Activated naive CD4-positive, alpha-beta T cell treated with anti-CD3 and anti-CD28 coated beads, Interleukin-2, amount 50 U/mL, for 72 hours (primary cell): ENCODE data around the gene TUBD1. TPM values are rescaled to one million over a fixed set of nuclear protein-coding genes. Genes with fewer than 3 reads are reported as not detected.
"Not testable (repeated sequence)": the region's sequence is repeated elsewhere in the genome, so short reads cannot be mapped to it uniquely, and the experiment has no call there.

Experiments
- ATAC-seq, 2 donors: fragments of 150-1000 bp; cut with Tn5 transposase; 2 replicates each; pipeline ENCODE4 v1.10.0; 2021; ENCODE audit warnings: mild to moderate bottlenecking in 2 of 2, moderate library complexity in 2 of 2
- DNase-seq, 2 donors: peaks; one replicate each; pipeline ENCODE4 v3.0.0; 2021 to 2022; ENCODE audit warnings: low spot score in 2 of 2
- H3K27ac Mint-ChIP-seq, 2 donors: one replicate each; pipeline ENCODE4 v1.8.0; 2022; ENCODE audit warnings: mild to moderate bottlenecking in 2 of 2, mixed read lengths in 2 of 2
- H3K36me3 Mint-ChIP-seq, 2 donors: one replicate each; pipeline ENCODE4 v1.8.0; 2022; ENCODE audit warnings: mixed read lengths in 2 of 2
- H3K9me3 Mint-ChIP-seq, 2 donors: one replicate each; pipeline ENCODE4 v1.8.0; 2022; ENCODE audit warnings: mixed read lengths in 2 of 2
- total RNA-seq, 2 donors: library from RNA; stranded (reverse); gene quantifications; one replicate each; pipeline ENCODE4 v1.2.3, GENCODE V29; 2022

The TUBD1 gene
- 10 to 100 TPM; 13.8 to 27.6 TPM for total RNA-seq

- ATAC-seq, result peak; percentile 96
- peaks cover 26 to 28% of the 10 kb centered on the region in 2 donors for H3K36me3 Mint-ChIP-seq
- H3K27ac Mint-ChIP-seq, result peak within 1 kb of the TSS; percentile 96 to 100
- peak; percentile 92 to 99 for DNase-seq
- H3K9me3 Mint-ChIP-seq, result no peaks in the 10 kb centered on the region
These were observed at the start of gene TUBD1, which contains the start of gene RPS6KB1 for GRCh38 chr17:59892924-59893675. Gene TUBD1 (minus strand): TSS chr17:59892943. CDS start chr17:59891002, 1,941 bp downstream. Gene RPS6KB1 (plus strand): TSS chr17:59893121. CDS start chr17:59893185, 64 bp downstream.

GRCh38 chr17:59941131-59941530 lies 48.4 kb upstream of the TUBD1 start:
- H3K36me3 Mint-ChIP-seq, result peaks cover 30 to 47% of the 10 kb centered on the region in 2 donors
- DNase-seq (no peak), ATAC-seq (peak; percentile 83 to 89)
- no peaks in the 10 kb centered on the region for H3K9me3 Mint-ChIP-seq
- peak overlapping the region; percentile 89 to 100 for H3K27ac Mint-ChIP-seq

GRCh38 chr17:59940697-59941096 lies 48.0 kb upstream of the TUBD1 start:
- peak; percentile 39 to 55 for ATAC-seq
- peak overlapping the region; percentile 89 to 100 for H3K27ac Mint-ChIP-seq
- peaks cover 29 to 44% of the 10 kb centered on the region in 2 donors for H3K36me3 Mint-ChIP-seq
- DNase-seq, H3K9me3 Mint-ChIP-seq: not testable (repeated sequence)

GRCh38 chr17:59933317-59933716 lies 40.6 kb upstream of the TUBD1 start:
- ATAC-seq, H3K27ac Mint-ChIP-seq, DNase-seq, H3K9me3 Mint-ChIP-seq: not testable (repeated sequence)
- peaks cover 16 to 21% of the 10 kb centered on the region in 2 donors for H3K36me3 Mint-ChIP-seq

- DNase-seq, H3K9me3 Mint-ChIP-seq, ATAC-seq: not testable (repeated sequence)
- peaks cover 8 to 12% of the 10 kb centered on the region in 2 donors for H3K36me3 Mint-ChIP-seq
- H3K27ac Mint-ChIP-seq, result peak overlapping the region in 1 of 2 donors; percentile 39
These were observed 38.0 kb upstream of the TUBD1 start for GRCh38 chr17:59930768-59931167.

- H3K36me3 Mint-ChIP-seq, result peaks cover 10 to 15% of the 10 kb centered on the region in 2 donors
- not testable (repeated sequence) for H3K9me3 Mint-ChIP-seq, H3K27ac Mint-ChIP-seq, ATAC-seq, DNase-seq
These were observed 37.4 kb upstream of the TUBD1 start for GRCh38 chr17:59930121-59930520.

GRCh38 chr17:59920637-59921036 lies 27.9 kb upstream of the TUBD1 start:
- H3K9me3 Mint-ChIP-seq, ATAC-seq, DNase-seq, H3K27ac Mint-ChIP-seq: not testable (repeated sequence)
- H3K36me3 Mint-ChIP-seq, result peaks cover 11 to 25% of the 10 kb centered on the region in 2 donors

GRCh38 chr17:59916446-59916845 lies 23.7 kb upstream of the TUBD1 start:
- Mint-ChIP-seq H3K27ac (no peak overlapping the region), H3K36me3 (peaks cover 4 to 23% of the 10 kb centered on the region in 2 donors), H3K9me3 (no peaks in the 10 kb centered on the region)
- ATAC-seq (no peak), DNase-seq (no peak)

- Mint-ChIP-seq H3K9me3 (no peaks in the 10 kb centered on the region), H3K27ac (no peak overlapping the region), H3K36me3 (peaks cover 4 to 20% of the 10 kb centered on the region in 2 donors)
- DNase-seq (no peak), ATAC-seq (no peak)
These were observed 21.6 kb upstream of the TUBD1 start for GRCh38 chr17:59914274-59914854.

GRCh38 chr17:59907467-59907866 lies 14.7 kb upstream of the TUBD1 start:
- H3K36me3 Mint-ChIP-seq, result peaks cover 0 to 6% of the 10 kb centered on the region in 2 donors
- H3K27ac Mint-ChIP-seq, result peak overlapping the region in 1 of 2 donors; percentile 29
- DNase-seq (no peak), ATAC-seq (no peak)
- no peaks in the 10 kb centered on the region for H3K9me3 Mint-ChIP-seq

- H3K27ac Mint-ChIP-seq, result no peak overlapping the region
- no peaks in the 10 kb centered on the region for H3K9me3 Mint-ChIP-seq
These were observed 10.7 kb upstream of the TUBD1 start for GRCh38 chr17:59903455-59903854.

GRCh38 chr17:59901604-59902003 lies 8.9 kb upstream of the TUBD1 start:
- DNase-seq (no peak), ATAC-seq (no peak)
- Mint-ChIP-seq H3K27ac (no peak overlapping the region), H3K9me3 (no peaks in the 10 kb centered on the region), H3K36me3 (peaks cover 0 to 7% of the 10 kb centered on the region in 2 donors)

More at GRCh38 chr17:59903455-59903854, 10.7 kb upstream of the TUBD1 start:
- H3K36me3 Mint-ChIP-seq, result peaks cover 0 to 7% of the 10 kb centered on the region in 2 donors
- no peak for DNase-seq
- ATAC-seq, result peak in 1 of 2 donors; percentile 44

GRCh38 chr17:59899099-59899498 lies 6.4 kb upstream of the TUBD1 start:
- DNase-seq (no peak), ATAC-seq (no peak)
- Mint-ChIP-seq H3K36me3 (peaks cover 0 to 13% of the 10 kb centered on the region in 2 donors), H3K9me3 (no peaks in the 10 kb centered on the region), H3K27ac (no peak overlapping the region)

GRCh38 chr17:59897090-59897489 lies 4.3 kb upstream of the TUBD1 start:
- no peak for DNase-seq
- H3K36me3 Mint-ChIP-seq, result peaks cover 20 to 27% of the 10 kb centered on the region in 2 donors
- H3K27ac Mint-ChIP-seq, result no peak overlapping the region
- H3K9me3 Mint-ChIP-seq, result no peaks in the 10 kb centered on the region
- ATAC-seq, result no peak

GRCh38 chr17:59893676-59894100 lies 945 bp upstream of the TUBD1 start:
- Mint-ChIP-seq H3K27ac (peak overlapping the region; percentile 96 to 100), H3K36me3 (peaks cover 20 to 22% of the 10 kb centered on the region in 2 donors), H3K9me3 (no peaks in the 10 kb centered on the region)
- DNase-seq, result no peak
- peak in 1 of 2 donors; percentile 4 for ATAC-seq

- ATAC-seq (peak in 1 of 2 donors; percentile 59), DNase-seq (no peak)
- H3K27ac Mint-ChIP-seq, result peak overlapping the region; percentile 96 to 100
- H3K36me3 Mint-ChIP-seq, result peaks cover 26 to 30% of the 10 kb centered on the region in 2 donors
- no peaks in the 10 kb centered on the region for H3K9me3 Mint-ChIP-seq
These were observed 356 bp downstream of the TUBD1 start for GRCh38 chr17:59892251-59892923.

- DNase-seq (no peak), ATAC-seq (peak in 1 of 2 donors; percentile 6)
- Mint-ChIP-seq H3K27ac (peak overlapping the region; percentile 0 to 96), H3K9me3 (no peaks in the 10 kb centered on the region), H3K36me3 (peaks cover 26 to 30% of the 10 kb centered on the region in 2 donors)
These were observed 2.0 kb downstream of the TUBD1 start for GRCh38 chr17:59890720-59891119.
